MG63 (cell line): ENCODE results near the gene COL2A1. TPM values are rescaled to one million over a fixed set of nuclear protein-coding genes. Genes with fewer than 3 reads are reported as not detected.

Experiments used
- DNase-seq: peaks from one replicate; pipeline ENCODE4 v3.0.0-alpha.2; 2020
- H3K27me3 ChIP-seq: fragments of 250-450 bp; sonication (Bioruptor Pico); 2 replicates; pipeline ENCODE4 v1.5.1; 2020; ENCODE audit warnings: mild to moderate bottlenecking, moderate library complexity
- H3K36me3 ChIP-seq: fragments of 250-450 bp; sonication (Bioruptor Pico); 2 replicates; pipeline ENCODE4 v1.5.1; 2020; ENCODE audit warnings: mild to moderate bottlenecking, moderate library complexity
- H3K4me3 ChIP-seq: fragments of 250-450 bp; sonication (Bioruptor Pico); 2 replicates; pipeline ENCODE4 v1.5.1; 2020; ENCODE audit warnings: mild to moderate bottlenecking, moderate library complexity
- H3K9me3 ChIP-seq: fragments of 250-450 bp; sonication (Bioruptor Pico); 2 replicates; pipeline ENCODE4 v1.5.1; 2020; ENCODE audit warnings: mild to moderate bottlenecking, moderate library complexity
- total RNA-seq: library from RNA; depleted of rRNA; stranded (reverse); fragments of >200 nt; shearing (Covaris generic); gene quantifications from 2 replicates; pipeline ENCODE4 v1.2.3, GENCODE V29; 2014; ENCODE audit warnings: low replicate concordance

The COL2A1 gene
- total RNA-seq, 1 experiment from 2014 or later, result not detected

DNA sequence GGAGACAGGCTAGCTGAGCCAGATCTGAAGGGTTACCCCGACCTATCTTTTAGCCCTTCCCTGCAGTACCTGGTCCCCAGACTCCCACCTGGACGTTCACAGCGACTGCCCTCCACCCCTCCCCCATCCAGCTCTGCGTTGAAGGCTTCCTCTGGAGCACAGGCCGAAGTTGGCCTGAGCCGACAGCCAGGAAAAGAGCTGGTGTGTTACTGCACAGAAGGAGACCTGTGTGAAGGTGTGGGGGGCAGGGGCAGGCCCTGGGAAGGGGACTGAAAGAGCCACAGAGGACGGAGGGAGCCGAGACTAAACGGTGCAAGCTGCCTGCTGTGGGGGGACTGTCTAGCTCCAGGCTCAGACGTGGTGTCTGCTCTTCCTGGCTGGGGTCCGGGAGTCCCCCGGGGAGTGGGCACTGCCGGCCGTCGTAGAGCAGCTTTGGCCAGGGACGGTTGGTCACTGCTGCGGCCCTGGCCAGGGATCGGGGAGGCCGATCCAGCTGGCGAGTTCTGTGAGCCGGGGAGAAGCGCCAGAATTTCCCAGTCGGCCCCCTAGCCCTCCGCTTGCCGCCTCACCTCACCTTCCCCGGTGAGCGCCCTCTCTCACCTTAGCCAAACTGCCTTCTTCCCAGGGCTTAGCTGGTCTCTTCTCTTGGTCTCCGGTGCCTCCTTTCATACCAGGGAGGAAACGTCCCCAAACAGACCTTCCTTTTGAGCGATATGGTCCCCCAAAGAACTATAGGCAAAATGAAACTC is 899 bp upstream of the COL2A1 start:
- H3K36me3 ChIP-seq, result no peaks in the 10 kb centered on the region
- DNase-seq, result no peak
- no peak overlapping the region for H3K4me3 ChIP-seq
- peaks cover 86% of the 10 kb centered on the region for H3K27me3 ChIP-seq
- no peaks in the 10 kb centered on the region for H3K9me3 ChIP-seq

DNA sequence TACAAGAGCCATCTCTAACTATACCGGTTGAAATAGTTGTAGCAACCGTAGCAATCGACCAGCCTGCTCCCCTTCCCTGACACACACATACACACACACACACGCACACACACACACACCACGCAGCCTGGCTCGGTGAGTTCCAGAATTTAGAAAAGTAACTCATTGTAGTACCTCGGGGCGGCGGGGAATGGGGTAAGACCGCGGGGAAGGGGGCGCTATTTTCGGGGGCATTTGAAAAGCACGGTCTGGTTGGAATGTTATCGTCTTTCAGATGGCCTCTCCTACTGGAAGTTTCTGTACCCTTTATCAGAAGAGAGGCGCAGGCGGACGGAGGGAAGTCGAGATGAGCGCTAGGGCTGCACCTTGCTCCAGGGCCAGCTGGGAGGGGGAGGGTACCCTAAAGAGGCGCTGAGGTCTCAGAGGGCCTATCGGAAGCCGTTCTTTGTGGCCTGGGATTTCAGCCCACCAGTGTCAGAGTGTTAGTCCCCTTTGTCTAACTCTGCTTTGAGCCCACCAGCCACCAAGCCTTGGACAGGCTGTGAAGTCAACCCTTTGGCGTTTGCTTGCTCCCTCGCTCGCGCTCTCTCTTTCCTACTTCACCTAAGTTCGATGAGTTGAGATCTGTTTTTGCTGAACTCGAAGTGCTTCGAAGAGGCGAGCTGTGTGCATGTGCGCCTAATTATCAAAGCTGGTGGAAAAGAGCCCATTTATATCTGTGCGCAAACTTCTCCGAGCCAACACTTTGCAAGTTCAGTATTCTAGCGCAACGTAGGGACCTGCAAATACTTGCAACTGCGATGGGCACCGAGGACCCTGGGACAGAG is 837 bp downstream of the COL2A1 start:
- no peak for DNase-seq
- peaks cover 86% of the 10 kb centered on the region for H3K27me3 ChIP-seq
- no peaks in the 10 kb centered on the region for H3K36me3 ChIP-seq
- H3K9me3 ChIP-seq, result no peaks in the 10 kb centered on the region
- H3K4me3 ChIP-seq, result no peak overlapping the region

DNA sequence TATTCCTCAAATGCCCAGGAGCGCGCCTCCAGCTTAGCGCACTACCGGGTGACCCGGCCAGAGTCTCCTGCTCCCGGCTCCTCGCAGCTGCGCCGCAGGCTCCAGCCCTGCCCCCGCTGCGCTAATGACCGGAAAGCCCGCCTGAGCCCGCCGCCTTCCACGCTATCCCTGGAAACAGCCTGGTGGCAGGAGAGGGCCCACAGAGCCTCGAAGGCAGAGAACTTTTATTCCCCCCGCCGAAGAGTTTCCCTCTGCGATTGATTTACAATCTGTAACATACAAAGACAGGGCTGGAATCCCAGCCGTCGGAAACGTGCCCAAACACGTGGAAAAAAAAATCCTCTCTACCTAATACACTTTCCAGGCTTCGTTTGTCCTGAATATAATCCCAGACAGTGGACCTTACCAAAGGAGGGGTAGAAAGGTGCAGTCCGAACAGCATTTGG is 1.5 kb downstream of the COL2A1 start:
- DNase-seq, result no peak
- H3K9me3 ChIP-seq, result no peaks in the 10 kb centered on the region
- peaks cover 88% of the 10 kb centered on the region for H3K27me3 ChIP-seq
- H3K4me3 ChIP-seq, result no peak overlapping the region
- H3K36me3 ChIP-seq, result no peaks in the 10 kb centered on the region

DNA sequence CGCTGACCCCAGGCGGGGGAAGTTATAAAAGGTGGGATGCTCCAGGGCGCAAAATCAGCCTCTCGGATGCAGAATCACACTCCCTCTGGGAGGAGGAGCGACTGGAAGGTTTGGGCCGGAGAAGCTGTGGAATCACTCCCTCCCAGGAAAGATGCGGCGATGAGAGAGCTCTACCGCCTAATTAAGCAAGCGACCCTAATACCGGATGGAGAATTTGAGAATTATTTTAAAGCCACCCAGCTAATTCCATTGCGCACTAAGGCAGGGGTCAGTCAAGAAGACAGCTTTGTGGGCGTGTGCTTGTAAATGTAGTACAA is 1.9 kb downstream of the COL2A1 start:
- no peaks in the 10 kb centered on the region for H3K9me3 ChIP-seq
- H3K36me3 ChIP-seq, result no peaks in the 10 kb centered on the region
- no peak for DNase-seq
- H3K4me3 ChIP-seq, result no peak overlapping the region
- peaks cover 86% of the 10 kb centered on the region for H3K27me3 ChIP-seq

DNA sequence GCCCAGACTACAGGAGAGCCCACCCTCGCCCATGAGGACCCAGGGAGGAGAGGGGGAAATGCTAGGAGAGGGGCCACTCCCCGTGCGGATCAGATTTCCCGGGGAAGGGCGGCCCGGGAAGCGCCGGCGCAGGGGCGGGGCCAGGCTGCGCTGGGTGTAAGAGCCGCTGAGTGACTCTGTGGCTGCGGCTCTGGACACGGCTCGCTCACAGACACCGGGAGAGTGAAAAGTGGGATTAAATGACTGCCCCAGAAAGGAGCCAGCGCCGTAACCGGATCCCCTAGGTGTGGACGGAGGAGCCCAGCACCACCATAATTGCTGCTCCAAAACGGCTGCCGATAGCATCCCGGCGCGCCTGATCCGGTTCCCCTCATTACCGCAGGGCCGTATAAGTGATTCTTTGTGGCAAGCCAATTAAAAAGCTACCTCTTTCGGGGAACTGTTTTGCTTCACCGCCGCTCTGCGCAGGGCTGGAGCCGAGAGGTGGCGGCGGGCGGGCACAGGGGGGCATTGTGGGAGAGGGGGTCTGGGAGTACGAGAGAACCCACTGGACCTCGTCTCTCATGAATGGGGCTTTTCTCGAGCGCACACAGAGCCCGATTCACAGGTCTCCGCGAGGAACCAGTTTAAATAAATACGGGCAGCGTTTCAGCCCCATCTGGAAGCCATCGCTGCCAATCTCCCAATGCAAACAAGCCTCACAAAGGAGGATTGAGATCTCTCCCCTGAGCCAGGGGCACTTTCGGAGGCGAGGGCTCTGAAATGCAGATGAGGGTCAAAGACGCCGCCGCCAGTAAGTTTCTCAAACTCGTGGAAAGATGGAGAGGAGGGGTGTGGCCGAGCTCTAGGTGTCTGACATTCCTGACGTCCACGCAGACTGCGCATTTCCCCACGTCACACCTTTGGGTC is 2.5 kb downstream of the COL2A1 start:
- H3K36me3 ChIP-seq, result no peaks in the 10 kb centered on the region
- H3K27me3 ChIP-seq, result peaks cover 80% of the 10 kb centered on the region
- peak; percentile 42 for DNase-seq
- no peaks in the 10 kb centered on the region for H3K9me3 ChIP-seq
- H3K4me3 ChIP-seq, result peak overlapping the region; percentile 39

DNA sequence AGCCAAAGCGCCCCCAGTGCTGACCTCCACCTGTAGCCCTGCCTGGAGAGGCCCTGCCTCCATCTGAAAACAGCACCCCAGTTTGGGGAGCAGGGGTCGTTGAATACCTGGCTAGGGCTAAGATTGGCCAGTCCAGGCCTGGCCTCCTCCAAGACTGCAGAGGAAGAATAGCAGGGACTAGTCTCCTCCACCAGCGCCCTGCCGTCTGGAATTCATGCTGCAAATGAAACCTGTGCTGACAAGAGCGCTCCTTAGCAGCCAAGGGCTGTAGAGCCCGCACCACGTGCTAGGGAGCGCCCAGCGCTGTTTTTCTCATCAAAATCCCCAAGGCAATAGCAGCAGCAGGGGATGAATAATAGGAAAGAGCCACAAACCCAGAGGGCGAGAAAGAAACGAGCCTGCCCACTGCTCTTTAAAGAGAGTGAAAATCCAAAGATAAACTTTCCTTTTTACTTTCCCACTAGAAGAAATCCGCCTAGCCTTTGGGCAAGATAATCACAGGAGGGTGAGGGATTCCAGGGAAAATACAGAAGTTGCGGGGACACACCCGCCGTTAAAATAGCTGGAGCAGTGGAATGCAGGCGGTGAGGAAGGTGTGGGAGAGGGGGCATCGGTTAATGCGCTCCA is 3.3 kb downstream of the COL2A1 start:
- DNase-seq, result peak; percentile 30
- Histone ChIP-seq H3K27me3 (peaks cover 74% of the 10 kb centered on the region), H3K36me3 (no peaks in the 10 kb centered on the region)

DNA sequence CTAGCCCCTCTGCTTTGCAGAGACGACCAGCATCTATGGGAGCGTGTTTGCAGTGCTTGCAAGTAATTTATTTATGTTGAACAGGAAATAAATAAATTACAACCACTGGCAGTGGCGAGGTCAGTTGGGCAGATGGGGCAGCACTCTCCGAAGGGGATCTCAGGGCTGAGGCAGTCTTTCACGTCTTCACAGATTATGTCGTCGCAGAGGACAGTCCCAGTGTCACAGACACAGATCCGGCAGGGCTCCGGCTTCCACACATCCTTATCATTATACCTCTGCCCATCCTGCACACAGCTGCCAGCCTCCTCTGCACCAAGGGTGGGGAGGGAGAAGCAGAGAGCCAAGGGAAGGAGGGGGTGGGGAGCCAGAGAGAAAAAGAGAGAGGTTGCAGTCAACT is 4.5 kb downstream of the COL2A1 start:
- Histone ChIP-seq H3K9me3 (no peaks in the 10 kb centered on the region), H3K4me3 (no peak overlapping the region), H3K27me3 (peaks cover 63% of the 10 kb centered on the region), H3K36me3 (no peaks in the 10 kb centered on the region)
- no peak for DNase-seq

More for the DNA sequence above, 3.3 kb downstream of the COL2A1 start:
- Histone ChIP-seq H3K9me3 (no peaks in the 10 kb centered on the region), H3K4me3 (peak overlapping the region; percentile 39)

DNA sequence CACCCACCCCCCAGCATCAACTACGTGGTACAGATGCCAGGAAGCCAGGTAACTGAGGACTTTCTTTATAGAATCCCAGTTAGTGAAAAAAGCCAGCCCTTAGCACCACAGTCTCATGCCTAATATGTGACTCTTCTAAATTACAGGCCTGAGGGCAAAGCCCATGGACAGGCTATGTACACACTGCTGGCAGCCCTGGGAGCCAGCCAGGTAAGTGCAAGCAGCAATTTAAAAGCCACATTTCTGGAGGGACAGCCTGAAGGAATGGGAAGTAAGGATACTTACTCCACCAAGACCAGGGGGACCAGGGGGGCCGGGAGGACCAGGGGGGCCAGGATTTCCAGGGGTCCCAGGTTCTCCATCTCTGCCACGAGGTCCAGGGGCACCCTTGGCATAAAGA is 7.0 kb downstream of the COL2A1 start:
- no peaks in the 10 kb centered on the region for H3K9me3 ChIP-seq
- H3K4me3 ChIP-seq, result no peak overlapping the region
- DNase-seq, result no peak
- peaks cover 38% of the 10 kb centered on the region for H3K27me3 ChIP-seq
- H3K36me3 ChIP-seq, result no peaks in the 10 kb centered on the region

DNA sequence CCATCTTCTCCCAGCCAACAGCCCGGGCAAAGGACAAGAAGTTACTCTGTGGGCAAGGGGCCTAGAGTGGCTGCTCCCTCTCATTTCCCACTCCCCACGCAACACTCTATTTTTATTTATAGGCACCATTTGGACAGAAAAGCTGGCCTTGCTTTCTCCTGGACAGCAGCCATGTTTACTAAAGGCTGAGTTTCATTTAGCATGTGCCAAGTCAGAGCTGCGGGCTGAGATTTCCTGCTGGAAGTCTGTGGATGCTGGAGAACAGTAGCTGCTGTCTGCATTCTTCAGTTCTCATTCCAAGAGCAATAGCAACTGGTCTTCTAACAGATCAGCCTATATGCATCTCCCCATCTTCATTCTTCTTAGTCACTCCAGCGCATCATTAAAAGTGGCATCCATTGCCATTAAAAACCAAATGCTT is 8.3 kb downstream of the COL2A1 start:
- no peaks in the 10 kb centered on the region for H3K36me3 ChIP-seq
- no peak overlapping the region for H3K4me3 ChIP-seq
- no peaks in the 10 kb centered on the region for H3K9me3 ChIP-seq
- peak; percentile 78 for DNase-seq
- H3K27me3 ChIP-seq, result peaks cover 24% of the 10 kb centered on the region

DNA sequence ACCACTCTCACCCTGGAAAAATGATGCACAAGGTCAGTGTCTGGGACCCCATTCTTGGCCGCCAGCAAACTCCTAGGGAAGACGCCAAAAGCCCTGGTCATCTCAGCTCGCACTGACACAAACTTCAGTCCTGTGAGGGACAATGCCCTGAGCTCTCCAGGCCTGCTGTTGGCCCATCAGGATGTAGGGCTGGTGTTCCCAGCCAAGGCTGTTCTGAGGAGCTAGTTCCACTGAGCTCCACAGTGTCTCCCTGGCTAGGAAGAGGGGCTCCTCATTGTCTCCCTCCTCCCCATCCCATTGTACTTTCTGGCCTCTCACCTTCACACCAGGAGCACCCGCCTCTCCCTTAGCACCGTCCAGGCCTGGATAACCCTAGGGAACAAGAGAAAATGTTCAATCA is 10.8 kb downstream of the COL2A1 start:
- no peak for DNase-seq
- H3K36me3 ChIP-seq, result no peaks in the 10 kb centered on the region
- no peaks in the 10 kb centered on the region for H3K9me3 ChIP-seq
- no peak overlapping the region for H3K4me3 ChIP-seq
- peaks cover 6% of the 10 kb centered on the region for H3K27me3 ChIP-seq

DNA sequence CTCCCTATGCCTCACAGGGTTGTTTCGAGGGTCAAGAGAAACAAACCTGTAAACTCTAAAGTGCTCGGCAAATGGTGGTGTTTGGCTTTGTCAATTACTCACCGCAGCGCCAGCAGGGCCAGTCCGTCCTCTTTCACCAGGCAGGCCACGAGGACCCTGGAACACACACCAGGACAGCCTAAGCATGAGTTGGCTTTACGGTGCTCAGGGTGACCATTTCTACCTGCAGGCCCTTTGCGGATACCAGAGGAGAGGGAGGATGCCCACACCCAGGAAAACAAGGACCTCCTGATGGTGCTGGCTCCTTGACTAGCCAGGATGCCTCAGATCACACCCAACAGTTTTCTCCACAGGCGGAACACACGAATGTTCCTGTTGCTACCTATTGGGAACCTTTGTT is 11.5 kb downstream of the COL2A1 start:
- Histone ChIP-seq H3K27me3 (no peaks in the 10 kb centered on the region; the same call in 1 of the 2 replicates), H3K36me3 (no peaks in the 10 kb centered on the region), H3K9me3 (no peaks in the 10 kb centered on the region), H3K4me3 (no peak overlapping the region)
- DNase-seq, result no peak

DNA sequence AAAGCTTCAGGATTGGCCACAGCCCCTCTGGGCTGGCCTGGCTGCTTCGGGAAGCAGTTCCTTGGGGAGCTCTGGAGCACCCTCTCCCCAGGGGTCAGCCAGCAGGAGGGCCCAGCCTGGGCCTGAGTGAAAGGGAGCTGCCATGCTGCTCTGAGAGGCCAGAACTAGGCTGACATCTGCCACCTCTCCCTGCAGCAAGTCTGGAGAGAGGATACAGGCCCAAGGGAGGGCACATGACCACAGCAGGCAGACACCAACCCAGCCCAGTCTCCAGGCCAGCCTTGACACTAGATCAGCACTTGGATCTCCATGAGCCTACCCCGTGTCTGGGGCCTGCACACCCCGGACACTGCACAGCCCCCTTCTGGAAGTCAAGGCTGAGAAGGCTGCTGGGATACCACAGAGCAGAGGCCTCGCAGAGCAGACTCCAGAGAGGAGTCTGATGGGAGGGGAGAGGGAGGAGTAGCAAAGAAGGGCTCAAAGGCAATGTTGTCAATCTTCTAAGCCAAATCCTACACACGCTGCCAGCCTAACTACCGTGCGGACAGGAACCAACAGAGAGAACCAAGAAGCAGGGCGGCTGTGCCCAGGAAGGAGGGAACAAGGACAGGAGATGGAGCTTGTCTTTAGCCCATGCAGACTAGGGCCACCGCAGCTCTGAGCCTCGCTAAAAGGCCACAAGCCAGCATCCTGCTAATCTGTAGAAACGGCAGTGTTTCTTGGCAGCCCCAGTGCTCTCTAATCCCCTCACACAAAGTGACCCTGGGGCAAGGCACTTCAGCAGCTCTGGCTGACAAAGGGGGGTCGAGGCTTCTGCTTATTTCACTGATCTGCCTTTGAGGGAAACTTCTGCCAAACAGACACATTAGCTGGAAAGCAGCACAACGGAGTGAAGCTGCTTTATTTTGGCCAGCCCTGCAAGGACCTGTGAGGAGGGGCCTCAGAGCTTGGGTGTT is 12.9 kb downstream of the COL2A1 start:
- Histone ChIP-seq H3K9me3 (no peaks in the 10 kb centered on the region), H3K36me3 (no peaks in the 10 kb centered on the region), H3K27me3 (no peaks in the 10 kb centered on the region; the same call in 1 of the 2 replicates), H3K4me3 (no peak overlapping the region)
- no peak for DNase-seq

DNA sequence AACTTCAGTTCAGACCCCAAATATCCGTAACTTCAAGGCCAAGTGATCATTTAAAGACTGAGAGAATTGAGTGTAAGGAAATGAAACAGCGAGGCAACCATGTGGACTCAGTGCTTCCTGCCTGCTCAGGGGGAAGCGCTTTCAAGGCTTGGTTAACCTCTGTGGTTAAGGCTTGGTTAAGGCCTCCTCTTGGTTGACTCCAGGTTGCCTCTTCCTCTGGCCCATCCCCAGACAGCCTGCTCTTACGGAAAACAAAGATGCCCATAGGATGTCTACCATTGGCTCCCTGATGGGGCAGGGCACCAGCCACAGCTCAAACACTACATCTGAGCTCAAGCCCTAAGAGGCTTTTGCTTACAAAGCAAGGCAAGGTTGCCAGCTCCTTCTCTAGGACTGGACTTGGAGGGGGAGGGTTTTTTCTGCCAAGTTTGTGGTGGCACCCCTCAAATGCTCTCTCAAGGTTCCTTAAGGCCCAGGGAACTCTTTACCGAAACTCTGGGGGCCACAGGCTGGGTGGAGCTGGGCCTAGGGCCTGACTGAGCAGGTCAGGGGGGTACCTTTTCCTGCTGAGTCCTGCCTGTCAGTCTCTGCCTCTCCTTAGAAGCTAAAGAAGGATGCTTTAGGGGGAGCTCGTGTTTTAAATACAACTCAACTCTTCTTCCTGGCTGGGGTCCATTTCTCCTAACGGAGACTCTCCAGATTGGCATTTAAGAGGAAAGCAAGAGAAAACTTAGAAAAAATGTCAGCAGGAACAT is 13.7 kb downstream of the COL2A1 start:
- DNase-seq, result no peak
- Histone ChIP-seq H3K36me3 (no peaks in the 10 kb centered on the region), H3K4me3 (no peak overlapping the region), H3K27me3 (no peaks in the 10 kb centered on the region; the same call in 1 of the 2 replicates), H3K9me3 (no peaks in the 10 kb centered on the region)

DNA sequence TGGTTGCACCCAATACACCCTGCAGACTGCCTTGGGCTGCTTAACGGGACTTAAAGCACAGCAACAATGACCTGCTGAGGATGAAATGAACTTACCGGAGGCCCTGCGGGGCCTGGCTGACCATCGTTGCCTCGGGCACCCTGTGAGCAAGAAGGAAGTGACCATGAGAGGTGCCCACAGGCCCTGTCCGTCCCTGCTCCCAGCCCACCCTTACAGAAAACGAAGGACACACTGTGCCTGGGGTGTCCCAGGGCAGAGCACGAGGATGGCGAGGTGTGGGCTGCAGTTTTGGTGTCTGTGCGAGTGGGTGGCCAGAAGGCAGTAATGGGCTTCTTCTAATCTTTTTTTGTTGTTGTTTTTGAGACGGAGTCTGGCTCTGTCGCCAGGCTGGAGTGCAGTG is 14.6 kb downstream of the COL2A1 start:
- no peaks in the 10 kb centered on the region for H3K9me3 ChIP-seq
- H3K27me3 ChIP-seq, result no peaks in the 10 kb centered on the region; the same call in 1 of the 2 replicates
- no peaks in the 10 kb centered on the region for H3K36me3 ChIP-seq
- H3K4me3 ChIP-seq, result no peak overlapping the region
- DNase-seq, result no peak

DNA sequence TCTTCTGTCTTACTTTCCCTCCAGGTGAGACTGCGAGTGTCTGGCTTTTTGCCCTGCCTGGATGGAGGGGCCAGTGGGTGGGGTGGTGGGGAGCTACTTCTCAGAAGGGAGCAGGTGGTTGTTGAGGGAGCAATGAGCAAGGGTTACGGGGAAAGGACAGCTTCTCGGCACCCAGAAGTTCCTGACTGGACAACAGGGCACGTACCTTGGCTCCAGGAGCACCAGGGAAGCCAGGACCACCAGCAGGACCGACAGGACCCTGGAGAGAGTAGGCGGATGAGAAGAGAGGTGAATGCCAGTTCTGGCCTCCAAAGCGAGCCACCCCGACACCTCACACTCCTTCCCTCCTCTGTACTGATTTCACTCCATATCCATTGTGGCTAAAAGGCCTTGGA is 15.3 kb downstream of the COL2A1 start:
- no peaks in the 10 kb centered on the region for H3K36me3 ChIP-seq
- DNase-seq, result no peak
- no peak overlapping the region for H3K4me3 ChIP-seq
- H3K9me3 ChIP-seq, result no peaks in the 10 kb centered on the region
- no peaks in the 10 kb centered on the region for H3K27me3 ChIP-seq
